ENCODE results near the gene TMA7.

- TF ChIP-seq TAF1 (conservative IDR thresholded peaks at IDR 0.05): no peak
- no peak for TF ChIP-seq CTCF (IDR thresholded peaks at IDR 0.05; ENCODE audit: low read depth, low read length, missing input control)
- no peak for TF ChIP-seq GABPA (IDR thresholded peaks at IDR 0.05 in 1 of 2, conservative IDR thresholded peaks at IDR 0.05 in 1 of 2)
- no peak for TF ChIP-seq FOXA1 (IDR thresholded peaks at IDR 0.05)
- no peak for TF ChIP-seq MAX (IDR thresholded peaks at IDR 0.05)
- TF ChIP-seq REST (IDR thresholded peaks at IDR 0.05): no peak
- no peak for TF ChIP-seq NR2F2 (IDR thresholded peaks at IDR 0.05)
- TF ChIP-seq JUND (IDR thresholded peaks at IDR 0.05): no peak
- no peak for TF ChIP-seq ATF3 (IDR thresholded peaks at IDR 0.05)
- TF ChIP-seq EGR1 (IDR thresholded peaks at IDR 0.05; ENCODE audit: low read depth in 2 of 2): no peak
- TF ChIP-seq SP1 (IDR thresholded peaks at IDR 0.05): no peak
- no peak for TF ChIP-seq ZBTB33 (IDR thresholded peaks at IDR 0.05)
These were observed 27.6 kb downstream of the TMA7 start for GRCh38 chr3:48467473-48468267.

All from liver (tissue), 3 donors.